ENCODE results near the gene KIF1A.
"Not testable (repeated sequence)": the region's sequence is repeated elsewhere in the genome, so short reads cannot be mapped to it uniquely, and the experiment has no call there.

- TF ChIP-seq PRDM4 (CRISPR knock-in tag; IDR thresholded peaks at IDR 0.05; ENCODE audit: borderline replicate concordance); SP1 (IDR thresholded peaks at IDR 0.05); SP1 (CRISPR knock-in tag; IDR thresholded peaks at IDR 0.05); ZFP37 (CRISPR knock-in tag; IDR thresholded peaks at IDR 0.05; ENCODE audit: borderline replicate concordance); ZNF232 (CRISPR knock-in tag; IDR thresholded peaks at IDR 0.05; ENCODE audit: borderline replicate concordance); ERF (CRISPR knock-in tag; IDR thresholded peaks at IDR 0.05); ATF7-NPFF (CRISPR knock-in tag; IDR thresholded peaks at IDR 0.05; ENCODE audit: low read depth): not testable (repeated sequence)
Observed at GRCh38 chr2:240683980-240684728, 135.9 kb downstream of the KIF1A start.
